H1 (cell line): ENCODE data around the gene METAP1D. TPM values are rescaled to one million over a fixed set of nuclear protein-coding genes. Genes with fewer than 3 reads are reported as not detected.

ENCODE experiments used
- CTCF ChIA-PET: fragments of 300-600 bp; sonication (Branson Sonifier 250); formaldehyde crosslinking; loops from one replicate; lab custom pipeline; 2021; ENCODE audit not compliant: partially characterized antibody; lab: Charles Lee
- POLR2A ChIA-PET: fragments of 300-600 bp; sonication (Branson Sonifier 250); formaldehyde crosslinking; loops from one replicate; lab custom pipeline; 2021; ENCODE audit warnings: inconsistent platforms; ENCODE audit not compliant: partially characterized antibody; lab: Charles Lee
- DNase-seq, 2 experiments: peaks; one replicate each; pipeline versions ENCODE4 v3.0.0 to v3.0.0-alpha.2; 2010 to 2022; ENCODE audit warnings: low spot score in 2 of 2, low read depth in 1 of 2, mixed read lengths in 1 of 2
- FAIRE-seq: peaks from 2 replicates; lab custom pipeline; 2011; peaks lifted over from hg19 to GRCh38; lab: Jason Lieb, UNC
- H2AFZ ChIP-seq: 2 replicates; pipeline ENCODE4 v1.8.1; 2012; ENCODE audit warnings: low read length, inconsistent platforms
- H2AK5ac ChIP-seq: 2 replicates; pipeline ENCODE4 v1.6.1; 2013; ENCODE audit warnings: low read depth, low read length
- H2BK120ac ChIP-seq: replicated peaks from 2 replicates; pipeline ENCODE3; 2013; ENCODE audit warnings: low read depth, low read length, inconsistent platforms
- H2BK12ac ChIP-seq: 2 replicates; pipeline ENCODE4 v1.6.1; 2013; ENCODE audit warnings: low read depth, low read length
- H2BK15ac ChIP-seq: 2 replicates; pipeline ENCODE4 v1.6.1; 2013; ENCODE audit warnings: low read length
- H2BK20ac ChIP-seq: 2 replicates; pipeline ENCODE4 v1.6.1; 2013; ENCODE audit warnings: low read length
- H2BK5ac ChIP-seq: 2 replicates; pipeline ENCODE4 v1.6.1; 2013; ENCODE audit warnings: low read depth, low read length
- H3K14ac ChIP-seq: 2 replicates; pipeline ENCODE4 v1.6.1; 2013; ENCODE audit warnings: inconsistent platforms; ENCODE audit not compliant: insufficient read length
- H3K18ac ChIP-seq: 2 replicates; pipeline ENCODE4 v1.6.1; 2013; ENCODE audit warnings: low read length; ENCODE audit errors: extremely low read depth
- H3K23ac ChIP-seq: 2 replicates; pipeline ENCODE4 v1.6.1; 2013; ENCODE audit warnings: inconsistent platforms; ENCODE audit not compliant: insufficient read length
- H3K23me2 ChIP-seq: 2 replicates; pipeline ENCODE4 v1.6.1; 2013; ENCODE audit warnings: low read depth, low read length
- H3K27ac ChIP-seq: 2 replicates; pipeline ENCODE4 v1.6.1; 2011; ENCODE audit warnings: low read depth, low read length, inconsistent platforms
- H3K27me3 ChIP-seq, 4 experiments: replicated peaks in 1 of 4; 1 replicate in 1 of 4; 2 replicates in 3 of 4; pipeline versions ENCODE4 v1.6.1 to v1.8.1; 2011 to 2013; ENCODE audit warnings: low read length in 3 of 4, mild to moderate bottlenecking in 3 of 4, inconsistent platforms in 2 of 4, mixed read lengths in 2 of 4, moderate library complexity in 1 of 4; ENCODE audit not compliant: control insufficient read depth in 3 of 4, insufficient read depth in 3 of 4; ENCODE audit errors: extremely low read depth in 1 of 4
- H3K36me3 ChIP-seq, 4 experiments: 2 replicates each; pipeline versions ENCODE4 v1.6.1 to v1.8.1; 2011 to 2013; ENCODE audit warnings: mild to moderate bottlenecking in 4 of 4, low read length in 3 of 4, moderate library complexity in 2 of 4, control low read depth in 1 of 4, inconsistent platforms in 1 of 4; ENCODE audit not compliant: insufficient read depth in 4 of 4, control insufficient read depth in 2 of 4
- H3K4ac ChIP-seq: replicated peaks from 2 replicates; pipeline ENCODE3; 2013; ENCODE audit warnings: low read length, low read depth, mixed read lengths, inconsistent platforms; ENCODE audit not compliant: insufficient read length
- H3K4me1 ChIP-seq, 4 experiments: replicated peaks in 1 of 4; 1 replicate in 1 of 4; 2 replicates in 3 of 4; pipeline versions ENCODE4 v1.6.1 to v1.8.1; 2011 to 2013; ENCODE audit warnings: low read length in 3 of 4, inconsistent platforms in 2 of 4, mixed read lengths in 1 of 4; ENCODE audit not compliant: insufficient read depth in 4 of 4, control insufficient read depth in 3 of 4
- H3K4me2 ChIP-seq, 2 experiments: 2 replicates each; pipeline versions ENCODE4 v1.6.1 to v1.8.1; 2011 to 2013; ENCODE audit warnings: low read depth in 2 of 2, low read length in 2 of 2, control low read depth in 1 of 2, inconsistent platforms in 1 of 2, mild to moderate bottlenecking in 1 of 2; ENCODE audit not compliant: insufficient read depth in 1 of 2
- H3K4me3 ChIP-seq, 4 experiments: fragments of 200-600, 300-600 bp in 1 of 4; sonication (generic), shearing (Covaris generic), sonication (Bioruptor Twin) in 1 of 4; 2 replicates each; pipeline versions ENCODE4 v1.5.1 to v1.8.1; 2011 to 2016; ENCODE audit warnings: low read length in 4 of 4, low read depth in 3 of 4, control low read depth in 2 of 4, inconsistent platforms in 2 of 4, mild to moderate bottlenecking in 2 of 4, mixed read lengths in 1 of 4, moderate library complexity in 1 of 4; ENCODE audit not compliant: insufficient read depth in 2 of 4; ENCODE audit errors: extremely low read depth in 1 of 4
- H3K56ac ChIP-seq: replicated peaks from 2 replicates; pipeline ENCODE3; 2013; ENCODE audit warnings: low read depth, mild to moderate bottlenecking, mixed read lengths, low read length, inconsistent platforms; ENCODE audit not compliant: insufficient read length
- H3K79me1 ChIP-seq: 2 replicates; pipeline ENCODE4 v1.6.1; 2013; ENCODE audit warnings: low read depth, low read length, control low read depth
- H3K79me2 ChIP-seq, 2 experiments: 2 replicates each; pipeline versions ENCODE4 v1.6.1 to v1.8.1; 2012 to 2013; ENCODE audit warnings: low read length in 2 of 2, mild to moderate bottlenecking in 2 of 2, inconsistent platforms in 1 of 2; ENCODE audit not compliant: insufficient read depth in 2 of 2, control insufficient read depth in 1 of 2
- H3K9ac ChIP-seq, 4 experiments: replicated peaks in 1 of 4; 1 replicate in 1 of 4; 2 replicates in 3 of 4; pipeline versions ENCODE4 v1.6.1 to v1.8.1; 2011 to 2013; ENCODE audit warnings: low read depth in 3 of 4, low read length in 3 of 4, control low read depth in 2 of 4, mild to moderate bottlenecking in 2 of 4, moderate library complexity in 2 of 4, inconsistent platforms in 1 of 4; ENCODE audit errors: extremely low read depth in 1 of 4
- H3K9me3 ChIP-seq, 2 experiments: 2 replicates each; pipeline versions ENCODE4 v1.6.1 to v1.8.1; 2012 to 2013; ENCODE audit warnings: mild to moderate bottlenecking in 2 of 2, moderate library complexity in 2 of 2, control low read depth in 1 of 2, inconsistent platforms in 1 of 2, low read depth in 1 of 2, low read length in 1 of 2, mixed read lengths in 1 of 2; ENCODE audit not compliant: insufficient read depth in 2 of 2
- H4K20me1 ChIP-seq, 2 experiments: replicated peaks in 1 of 2; 2 replicates each; pipeline versions ENCODE3 to v1.8.1; 2011 to 2013; ENCODE audit warnings: inconsistent platforms in 2 of 2, low read length in 2 of 2, mild to moderate bottlenecking in 1 of 2; ENCODE audit not compliant: insufficient read depth in 2 of 2, control insufficient read depth in 1 of 2
- H4K5ac ChIP-seq: 2 replicates; pipeline ENCODE4 v1.6.1; 2013; ENCODE audit warnings: low read length, low read depth, mixed read lengths, inconsistent platforms; ENCODE audit not compliant: insufficient read length
- H4K8ac ChIP-seq: 2 replicates; pipeline ENCODE4 v1.8.0; 2013; ENCODE audit warnings: mild to moderate bottlenecking, moderate library complexity, low read length, inconsistent platforms; ENCODE audit not compliant: insufficient read depth; ENCODE audit errors: extremely low read depth
- H4K91ac ChIP-seq: replicated peaks from 2 replicates; pipeline ENCODE3; 2013; ENCODE audit warnings: low read length, mixed read lengths, inconsistent platforms; ENCODE audit not compliant: insufficient read length
- CEBPB ChIP-seq: IDR thresholded peaks from 2 replicates; pipeline ENCODE4 v1.6.1; 2012; ENCODE audit warnings: low read depth, low read length
- EZH2 ChIP-seq: fragments of 200-600 bp; sonication (generic); IDR thresholded peaks from 2 replicates; pipeline ENCODE4 v1.7.1; 2012; ENCODE audit warnings: low read depth, mild to moderate bottlenecking, moderate library complexity, low read length, inconsistent platforms; ENCODE audit not compliant: severe bottlenecking
- KDM1A ChIP-seq: fragments of 200-600, 300-600 bp; sonication (generic); IDR thresholded peaks from 2 replicates; pipeline ENCODE4 v1.7.1; 2016; ENCODE audit warnings: mild to moderate bottlenecking, low read length, borderline replicate concordance
- NANOG ChIP-seq: IDR thresholded peaks from 2 replicates; pipeline ENCODE4 v1.6.1; 2011; ENCODE audit warnings: low read length, low read depth, mild to moderate bottlenecking, inconsistent platforms; ENCODE audit not compliant: insufficient read depth, poor library complexity, severe bottlenecking
- POLR2AphosphoS5 ChIP-seq: IDR thresholded peaks from 2 replicates; pipeline ENCODE4 v1.6.1; 2011; ENCODE audit warnings: low read depth, low read length
- POU5F1 ChIP-seq: IDR thresholded peaks from 2 replicates; pipeline ENCODE4 v1.6.1; 2011; ENCODE audit warnings: low read depth, mild to moderate bottlenecking, low read length, moderate library complexity
- RFX5 ChIP-seq: IDR thresholded peaks from 2 replicates; pipeline ENCODE4 v1.6.1; 2011; ENCODE audit warnings: low read depth, low read length, improper control_type of control experiment, borderline replicate concordance
- SP1 ChIP-seq: IDR thresholded peaks from 2 replicates; pipeline ENCODE4 v1.6.1; 2011; ENCODE audit warnings: low read depth, low read length
- SP4 ChIP-seq: IDR thresholded peaks from 2 replicates; pipeline ENCODE4 v1.6.1; 2012; ENCODE audit warnings: low read length, inconsistent platforms
- TAF1 ChIP-seq: IDR thresholded peaks from 2 replicates; pipeline ENCODE4 v1.6.1; 2011; ENCODE audit warnings: mild to moderate bottlenecking, low read depth, low read length
- WGBS, 2 experiments: shearing (Covaris generic) in 1 of 2; methylation state at CpG; one replicate each; pipeline versions ENCODE4 v1.1.6 to v1.1.7; 2013 to 2015; ENCODE audit warnings: low lambda C conversion rate in 2 of 2, mixed read lengths in 2 of 2, inconsistent platforms in 1 of 2, low coverage in 1 of 2, missing lambda C conversion rate in 1 of 2; ENCODE audit not compliant: insufficient replicate concordance in 2 of 2, insufficient coverage in 1 of 2, insufficient read length in 1 of 2; ENCODE audit errors: extremely low coverage in 1 of 2, missing lambda C conversion rate in 1 of 2; 5-methylcytosine and 5-hydroxymethylcytosine counted together
- polyA plus RNA-seq, 7 experiments: library from polyadenylated mRNA; depleted of rRNA in 3 of 7; stranded (reverse) in 5 of 7; unstranded in 2 of 7; fragments of >200 nt in 5 of 7; fragments of 200-250 nt in 2 of 7; gene quantifications; 1 replicate in 5 of 7; 2 replicates in 1 of 7; 4 replicates in 1 of 7; pipeline versions ENCODE4 v1.2.1 to v1.2.3, GENCODE V29; 2011 to 2013; ENCODE audit warnings: missing spikeins in 2 of 7, mixed read lengths in 2 of 7
- total RNA-seq: library from RNA; stranded (reverse); fragmentation: NEBNext Ultra II Directional; extraction: Animal tissue kit (Norgen Biotek cat#: 25700); gene quantifications from 2 replicates; pipeline ENCODE4 v1.2.1, GENCODE V29; 2021

METAP1D gene
- total and polyA plus RNA-seq, 2 of the 8 experiments (the other 6 are each of a cell fraction or from before 2014, with no cell fraction given): 3.9 to 6.2 TPM

DNA sequence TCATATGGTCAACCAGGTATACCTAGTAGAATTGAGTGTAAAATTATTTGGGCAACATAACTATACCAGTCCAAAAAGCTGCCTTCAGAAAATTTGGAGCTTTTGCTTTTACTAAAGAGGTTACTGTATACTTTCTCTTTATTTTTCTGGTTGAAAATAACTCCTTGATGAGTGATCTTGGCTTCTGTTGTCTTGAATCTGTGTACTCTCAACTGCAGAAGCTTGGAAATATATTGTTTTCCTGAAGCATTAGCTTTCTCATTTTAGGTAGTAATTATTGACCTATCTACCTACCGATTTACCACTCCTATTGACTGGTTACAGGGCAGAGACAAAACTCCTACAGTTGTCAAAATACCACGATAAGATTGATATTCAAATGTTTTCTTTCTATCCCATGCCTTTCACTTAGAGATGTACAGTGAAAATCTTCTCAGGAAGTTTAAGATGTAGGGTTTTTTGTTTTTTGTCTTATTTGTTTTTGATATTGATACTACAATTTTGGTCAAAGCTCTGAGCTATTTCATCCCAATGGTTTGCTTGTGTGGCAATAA is 49.9 kb downstream of the METAP1D start:
- CTCF ChIA-PET: interaction anchor here (1.1 to 1.2 kb wide), 2 partner anchors 10 to 63 kb away, joined by 4 read pairs; no protein-coding TSS in a partner anchor
- 85% methylated on average over 2 of the region's 2 CpGs; no CpG with 5 or more reads in 1 of the 2 experiments for WGBS, 2 experiments

More for the DNA sequence above, 49.9 kb downstream of the METAP1D start:
- no peak overlapping the region for H2BK20ac ChIP-seq
- no peak overlapping the region for H2AK5ac ChIP-seq
- no peaks in the 10 kb centered on the region for H3K36me3 ChIP-seq
- H3K4me2 ChIP-seq: no peak overlapping the region
- no peaks in the 10 kb centered on the region for H3K23me2 ChIP-seq
- no peak overlapping the region for H2BK15ac ChIP-seq
- H2BK5ac ChIP-seq: no peak overlapping the region
- no peak overlapping the region for H3K56ac ChIP-seq
- no peak overlapping the region for H4K5ac ChIP-seq
- H3K27ac ChIP-seq: no peak overlapping the region
- no peaks in the 10 kb centered on the region; a peak in 2 of 7 replicates for H3K4me1 ChIP-seq
- no peak overlapping the region for H2BK12ac ChIP-seq
- H4K8ac ChIP-seq: no peak overlapping the region
- H4K91ac ChIP-seq: no peak overlapping the region
- no peak overlapping the region for H3K23ac ChIP-seq
- no peak overlapping the region for H3K9ac ChIP-seq
- TF ChIP-seq TAF1: no peak
- no peak for TF ChIP-seq NANOG
- TF ChIP-seq KDM1A: no peak
- no peak for TF ChIP-seq POU5F1
- no peak for TF ChIP-seq EZH2
- TF ChIP-seq CEBPB: no peak
- TF ChIP-seq SP4: no peak
- no peak for TF ChIP-seq RFX5
- TF ChIP-seq SP1: no peak
- TF ChIP-seq POLR2AphosphoS5: no peak
- H3K27me3 ChIP-seq: no peaks in the 10 kb centered on the region
- no peak overlapping the region for H3K4ac ChIP-seq
- POLR2A ChIA-PET: no interaction called here
- H3K79me1 ChIP-seq: no peaks in the 10 kb centered on the region
- H3K4me3 ChIP-seq: no peak overlapping the region
- H2AFZ ChIP-seq: no peak overlapping the region
- H3K18ac ChIP-seq: no peak overlapping the region
- no peaks in the 10 kb centered on the region for H4K20me1 ChIP-seq
- no peak for FAIRE-seq
- H3K14ac ChIP-seq: no peak overlapping the region
- H2BK120ac ChIP-seq: no peak overlapping the region
- DNase-seq: no peak
- no peaks in the 10 kb centered on the region for H3K9me3 ChIP-seq
- H3K79me2 ChIP-seq: no peaks in the 10 kb centered on the region
